IMR-90 (cell line): ENCODE measurements around the gene NAV2. TPM values are rescaled to one million over a fixed set of nuclear protein-coding genes. Genes with fewer than 3 reads are reported as not detected.

Source experiments
- ATAC-seq: fragments of 200-7000 bp; cut with Tn5 transposase; 2 replicates; pipeline ENCODE4 v1.9.1; 2020; ENCODE audit warnings: low read depth, mild to moderate bottlenecking, moderate library complexity
- BruUV-seq: library from RNA; stranded (reverse); fragments of 400-500 nt; replicated peaks from 2 replicates; lab custom pipeline; 2021; lab: Mats Ljungman, UMichigan
- CTCF ChIA-PET: fragments of 300-600 bp; formaldehyde crosslinking; extraction: SDS; loops from one replicate; lab custom pipeline; 2021; ENCODE audit warnings: antibody characterized with exemption; lab: Yijun Ruan, JAX
- POLR2A ChIA-PET: fragments of 300-600 bp; sonication (Branson Sonifier 250); formaldehyde crosslinking; loops from one replicate; lab custom pipeline; 2022; ENCODE audit warnings: antibody characterized with exemption; ENCODE audit not compliant: unreplicated experiment; lab: Charles Lee
- DNase-seq: peaks from one replicate; pipeline ENCODE4 v3.0.0; 2013
- H2AFZ ChIP-seq: replicated peaks from 2 replicates; pipeline ENCODE3; 2013; ENCODE audit warnings: low read length, mild to moderate bottlenecking; ENCODE audit not compliant: poor library complexity
- H2AK5ac ChIP-seq: 2 replicates; pipeline ENCODE4 v1.6.1; 2013; ENCODE audit warnings: low read depth, low read length, inconsistent platforms
- H2AK9ac ChIP-seq: replicated peaks from 2 replicates; pipeline ENCODE3; 2013; ENCODE audit warnings: mild to moderate bottlenecking, low read depth, low read length, moderate library complexity; ENCODE audit not compliant: poor library complexity
- H2BK120ac ChIP-seq: 2 replicates; pipeline ENCODE4 v1.6.1; 2013; ENCODE audit warnings: low read depth, low read length, inconsistent platforms
- H2BK15ac ChIP-seq: 3 replicates; pipeline ENCODE4 v1.6.1; 2013; ENCODE audit warnings: low read depth, low read length, inconsistent platforms
- H2BK20ac ChIP-seq: 2 replicates; pipeline ENCODE4 v1.6.1; 2013; ENCODE audit warnings: low read depth, mild to moderate bottlenecking, inconsistent platforms, low read length, moderate library complexity
- H2BK5ac ChIP-seq: 2 replicates; pipeline ENCODE4 v1.6.1; 2013; ENCODE audit warnings: mild to moderate bottlenecking, low read depth, low read length, inconsistent platforms; ENCODE audit not compliant: poor library complexity, severe bottlenecking
- H3K14ac ChIP-seq: replicated peaks from 2 replicates; pipeline ENCODE4 v1.6.1; 2013; ENCODE audit warnings: low read depth, low read length, inconsistent platforms
- H3K18ac ChIP-seq: 2 replicates; pipeline ENCODE4 v1.6.1; 2013; ENCODE audit warnings: low read depth, low read length, control low read depth
- H3K23ac ChIP-seq: 2 replicates; pipeline ENCODE4 v1.6.1; 2013; ENCODE audit warnings: low read depth, low read length, inconsistent platforms
- H3K27ac ChIP-seq: 2 replicates; pipeline ENCODE4 v1.5.1; 2013; ENCODE audit warnings: mild to moderate bottlenecking, control low read depth, low read length; ENCODE audit not compliant: insufficient read depth
- H3K27me3 ChIP-seq: 2 replicates; pipeline ENCODE4 v1.6.1; 2013; ENCODE audit warnings: low read length; ENCODE audit not compliant: control insufficient read depth, insufficient read depth
- H3K36me3 ChIP-seq: 2 replicates; pipeline ENCODE4 v1.6.1; 2013; ENCODE audit warnings: low read length, mixed read lengths; ENCODE audit not compliant: control insufficient read depth, insufficient read depth
- H3K4ac ChIP-seq: 2 replicates; pipeline ENCODE4 v1.6.1; 2013; ENCODE audit warnings: low read depth, low read length, inconsistent platforms
- H3K4me1 ChIP-seq: 2 replicates; pipeline ENCODE4 v1.6.1; 2013; ENCODE audit warnings: low read length, mixed read lengths; ENCODE audit not compliant: control insufficient read depth, insufficient read depth
- H3K4me2 ChIP-seq: 2 replicates; pipeline ENCODE4 v1.6.1; 2013; ENCODE audit warnings: low read depth, mild to moderate bottlenecking, control low read depth, low read length, moderate library complexity
- H3K4me3 ChIP-seq: 2 replicates; pipeline ENCODE4 v1.5.1; 2013; ENCODE audit warnings: low read depth, mild to moderate bottlenecking, control low read depth, low read length, moderate library complexity; ENCODE audit not compliant: insufficient read depth
- H3K56ac ChIP-seq: 2 replicates; pipeline ENCODE4 v1.6.1; 2013; ENCODE audit warnings: low read length, inconsistent platforms; ENCODE audit not compliant: insufficient read depth; ENCODE audit errors: extremely low read depth
- H3K79me1 ChIP-seq, 2 experiments: 2 replicates each; pipeline ENCODE4 v1.6.1; 2013; ENCODE audit warnings: low read length in 2 of 2, inconsistent platforms in 1 of 2, low read depth in 1 of 2
- H3K9ac ChIP-seq: 2 replicates; pipeline ENCODE4 v1.6.1; 2013; ENCODE audit warnings: low read depth, low read length, control low read depth
- H3K9me1 ChIP-seq: 2 replicates; pipeline ENCODE4 v1.6.1; 2013; ENCODE audit warnings: low read length, inconsistent platforms; ENCODE audit not compliant: insufficient read depth
- H3K9me3 ChIP-seq: 2 replicates; pipeline ENCODE4 v1.6.1; 2013; ENCODE audit warnings: low read length; ENCODE audit not compliant: control insufficient read depth, insufficient read depth
- H4K20me1 ChIP-seq: 2 replicates; pipeline ENCODE4 v1.6.1; 2013; ENCODE audit warnings: low read length, inconsistent platforms; ENCODE audit not compliant: insufficient read depth
- H4K5ac ChIP-seq: 2 replicates; pipeline ENCODE4 v1.6.1; 2013; ENCODE audit warnings: mild to moderate bottlenecking, low read depth, low read length, control low read depth
- H4K8ac ChIP-seq, 2 experiments: 2 replicates each; pipeline ENCODE4 v1.6.1; 2013; ENCODE audit warnings: low read depth in 2 of 2, low read length in 2 of 2, control low read depth in 1 of 2, inconsistent platforms in 1 of 2
- H4K91ac ChIP-seq: 2 replicates; pipeline ENCODE4 v1.6.1; 2013; ENCODE audit warnings: low read depth, low read length, inconsistent platforms; ENCODE audit not compliant: insufficient read depth
- BHLHE40 ChIP-seq: fragments of 150-350 bp; IDR thresholded peaks from 2 replicates; pipeline ENCODE4 v1.6.1; 2016; ENCODE audit warnings: mild to moderate bottlenecking, low read depth, low read length
- CHD1 ChIP-seq: IDR thresholded peaks from 2 replicates; pipeline ENCODE4 v1.6.1; 2012; ENCODE audit warnings: low read depth, low read length, improper control_type of control experiment
- CTCF ChIP-seq: conservative IDR thresholded peaks from 2 replicates; pipeline ENCODE4 v1.5.1; 2012; ENCODE audit warnings: mild to moderate bottlenecking, low read depth, low read length, improper control_type of control experiment
- ELK1 ChIP-seq: fragments of 150-350 bp; IDR thresholded peaks from 2 replicates; pipeline ENCODE4 v1.6.1; 2016; ENCODE audit warnings: low read depth, mild to moderate bottlenecking, low read length, moderate library complexity, borderline replicate concordance
- FOS ChIP-seq: fragments of 150-350 bp; IDR thresholded peaks from 2 replicates; pipeline ENCODE4 v1.6.1; 2016; ENCODE audit warnings: low read depth, low read length
- MAFK ChIP-seq: IDR thresholded peaks from 2 replicates; pipeline ENCODE4 v1.6.1; 2012; ENCODE audit warnings: low read depth, low read length, improper control_type of control experiment
- MAZ ChIP-seq: IDR thresholded peaks from 2 replicates; pipeline ENCODE4 v1.6.1; 2012; ENCODE audit warnings: low read depth, mild to moderate bottlenecking, low read length, improper control_type of control experiment, moderate library complexity, borderline replicate concordance
- MXI1 ChIP-seq: IDR thresholded peaks from 2 replicates; pipeline ENCODE4 v1.6.1; 2012; ENCODE audit warnings: low read depth, mild to moderate bottlenecking, low read length, moderate library complexity, borderline replicate concordance
- NFE2L2 ChIP-seq: fragments of 150-350 bp; IDR thresholded peaks from 2 replicates; pipeline ENCODE4 v1.6.1; 2016; ENCODE audit warnings: low read depth, mild to moderate bottlenecking, low read length
- POLR2A ChIP-seq: IDR thresholded peaks from 2 replicates; pipeline ENCODE4 v1.6.1; 2012; ENCODE audit warnings: mild to moderate bottlenecking, low read depth, low read length
- RAD21 ChIP-seq: IDR thresholded peaks from 2 replicates; pipeline ENCODE4 v1.6.1; 2012; ENCODE audit warnings: low read length, improper control_type of control experiment
- RCOR1 ChIP-seq: IDR thresholded peaks from 2 replicates; pipeline ENCODE4 v1.6.1; 2012; ENCODE audit warnings: mild to moderate bottlenecking, low read length, improper control_type of control experiment; ENCODE audit not compliant: insufficient replicate concordance
- RFX5 ChIP-seq: IDR thresholded peaks from 2 replicates; pipeline ENCODE4 v1.8.0; 2012; ENCODE audit warnings: low read depth, mild to moderate bottlenecking, low read length, moderate library complexity
- SMC3 ChIP-seq: fragments of 150-350 bp; IDR thresholded peaks from 2 replicates; pipeline ENCODE4 v1.6.1; 2016; ENCODE audit warnings: low read depth, mild to moderate bottlenecking, antibody characterized with exemption, low read length, moderate library complexity
- whole genome bisulfite sequencing, 2 experiments: methylation state at CpG; one replicate each; pipeline versions ENCODE4 v1.1.5 to v1.1.7; 2013; ENCODE audit warnings: missing lambda C conversion rate in 2 of 2; ENCODE audit not compliant: insufficient read length in 1 of 2; ENCODE audit errors: extremely low coverage in 2 of 2; 5-methylcytosine and 5-hydroxymethylcytosine counted together
- dilution Hi-C: fragments of 300-500 bp; cut with HindIII; formaldehyde crosslinking; loops from one replicate; pipeline ENCODE4 v1.14.3; 2018; ENCODE audit warnings: low sequenced_read_pairs; ENCODE audit not compliant: unreplicated experiment
- in situ Hi-C: fragments of 300-500 bp; cut with MboI; formaldehyde crosslinking; loops from 3 replicates; pipeline ENCODE4 v1.14.3; 2019; ENCODE audit warnings: low sequenced_read_pairs, inconsistent platforms, mixed read lengths
- intact Hi-C: fragments of 100-400 bp; cut with micrococcal nuclease; formaldehyde crosslinking; loops from 2 replicates; pipeline ENCODE4 v1.10.0; 2022
- polyA plus RNA-seq, 3 experiments: library from polyadenylated mRNA; depleted of rRNA; stranded (reverse); fragments of >200 nt; gene quantifications; 2 replicates each; pipeline ENCODE4 v1.2.3, GENCODE V29; 2012; ENCODE audit warnings: low replicate concordance in 1 of 3
- total RNA-seq: library from RNA; depleted of rRNA; stranded (reverse); fragments of >200 nt; gene quantifications from 2 replicates; pipeline ENCODE4 v1.2.3, GENCODE V29; 2012
- TF ChIP-seq, protein P1 (sequence below): fragments of 150-350 bp; IDR thresholded peaks from 2 replicates; pipeline ENCODE4 v1.6.1; 2017; ENCODE audit warnings: mild to moderate bottlenecking, antibody characterized with exemption, low read length, low read depth

The NAV2 gene
- total and polyA plus RNA-seq, 2 of the 4 experiments (the other 2 are of a cell fraction): 4.5 to 12.6 TPM

DNA sequence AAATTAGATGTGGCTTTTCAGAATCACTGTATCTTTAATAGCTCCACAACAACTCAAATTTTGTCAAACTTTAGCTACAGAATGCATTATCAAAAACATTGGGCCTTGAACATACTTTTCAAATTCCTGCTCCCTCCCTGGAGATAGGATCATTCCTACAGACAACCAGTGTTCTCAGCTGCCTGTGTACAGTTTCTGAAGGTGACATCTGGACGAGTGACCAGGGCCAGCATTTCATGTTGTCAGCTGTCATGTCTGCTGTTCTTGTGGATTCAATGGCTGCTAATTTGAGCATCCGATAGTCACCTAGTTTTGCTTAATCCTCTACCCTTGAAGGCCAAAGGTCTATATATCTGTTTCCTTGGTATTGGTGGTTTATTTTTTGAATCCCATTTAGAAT is 259.5 kb downstream of the NAV2 start:
- H4K5ac ChIP-seq: no peak overlapping the region
- no peaks in the 10 kb centered on the region for H3K4me1 ChIP-seq
- 0 out of 2 replicates have a peak, but pooled peaks cover 3% of the 10 kb centered on the region for H3K36me3 ChIP-seq
- no peak overlapping the region for H3K4me3 ChIP-seq
- BruUV-seq: no TSS peak
- H3K9me1 ChIP-seq: peaks cover 8% of the 10 kb centered on the region; the same call in 1 of the 2 replicates
- no peak overlapping the region for H3K14ac ChIP-seq
- 0 out of 2 replicates have a peak overlapping the region, but pooled peaks have one; percentile 29 for H3K23ac ChIP-seq
- no peak overlapping the region for H4K91ac ChIP-seq
- H2AK5ac ChIP-seq: no peak overlapping the region
- no peak overlapping the region for H3K56ac ChIP-seq
- intact Hi-C loops: no loop called here
- H2BK20ac ChIP-seq: no peak overlapping the region
- H2BK15ac ChIP-seq: no peak overlapping the region
- peaks cover 15 to 22% of the 10 kb centered on the region in 2 experiments; a peak in 3 of 4 replicates for H3K79me1 ChIP-seq
- no peaks in the 10 kb centered on the region for H3K9me3 ChIP-seq
- ChIA-PET POLR2A (no interaction called here), CTCF (no interaction called here)
- DNase-seq (no peak), ATAC-seq (no peak)
- dilution Hi-C loops: no loop called here
- H3K4me2 ChIP-seq: no peak overlapping the region
- H2AK9ac ChIP-seq: no peak overlapping the region
- no peak for TF ChIP-seq NFE2L2
- TF ChIP-seq SMC3: no peak
- no peak for TF ChIP-seq RAD21
- TF ChIP-seq MAZ: no peak
- TF ChIP-seq CTCF: no peak
- no peak for TF ChIP-seq BHLHE40
- TF ChIP-seq POLR2A: no peak
- TF ChIP-seq FOS: no peak
- no peak for TF ChIP-seq ELK1
- TF ChIP-seq, protein P1, sequence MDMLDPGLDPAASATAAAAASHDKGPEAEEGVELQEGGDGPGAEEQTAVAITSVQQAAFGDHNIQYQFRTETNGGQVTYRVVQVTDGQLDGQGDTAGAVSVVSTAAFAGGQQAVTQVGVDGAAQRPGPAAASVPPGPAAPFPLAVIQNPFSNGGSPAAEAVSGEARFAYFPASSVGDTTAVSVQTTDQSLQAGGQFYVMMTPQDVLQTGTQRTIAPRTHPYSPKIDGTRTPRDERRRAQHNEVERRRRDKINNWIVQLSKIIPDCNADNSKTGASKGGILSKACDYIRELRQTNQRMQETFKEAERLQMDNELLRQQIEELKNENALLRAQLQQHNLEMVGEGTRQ: no peak
- no peak for TF ChIP-seq CHD1
- TF ChIP-seq RFX5: no peak
- no peak for TF ChIP-seq MXI1
- TF ChIP-seq MAFK: no peak
- TF ChIP-seq RCOR1: no peak
- in situ Hi-C loops: no loop called here
- H3K27me3 ChIP-seq: no peaks in the 10 kb centered on the region
- H2BK120ac ChIP-seq: no peak overlapping the region
- H3K27ac ChIP-seq: no peak overlapping the region
- no peak overlapping the region for H3K4ac ChIP-seq
- H3K9ac ChIP-seq: no peak overlapping the region
- no peak overlapping the region for H2BK5ac ChIP-seq
- no peak overlapping the region for H2AFZ ChIP-seq
- H4K20me1 ChIP-seq: no peaks in the 10 kb centered on the region; the same call in 1 of the 2 replicates
- no CpG with 5 or more reads among the region's 2 CpGs for WGBS, 2 experiments
- no peak overlapping the region for H4K8ac ChIP-seq
- no peak overlapping the region for H3K18ac ChIP-seq
